Glomerular visceral epithelial cell (primary cell): ENCODE results near the gene FXYD1.
A peak's percentile ranks its signal among the peaks of the same experiment; 100 is the strongest.

Experiments
- DNase-seq: peaks from one replicate; pipeline ENCODE4 v3.0.0-alpha.2; 2016; ENCODE audit errors: extremely low spot score

FXYD1 gene

GRCh38 chr19:35107545-35107944 is 31.1 kb upstream of the FXYD1 start:
- DNase-seq: no peak

- no peak for DNase-seq
These were observed 29.9 kb upstream of the FXYD1 start for GRCh38 chr19:35108730-35109129.

GRCh38 chr19:35109395-35110112 is 29.1 kb upstream of the FXYD1 start:
- DNase-seq: no peak

GRCh38 chr19:35110974-35111373 is 27.6 kb upstream of the FXYD1 start:
- DNase-seq: no peak

GRCh38 chr19:35112995-35113688 is 25.5 kb upstream of the FXYD1 start:
- no peak for DNase-seq

- peak; percentile 61 for DNase-seq
These were observed 24.1 kb upstream of the FXYD1 start for GRCh38 chr19:35114353-35115176.

- DNase-seq: no peak
These were observed 23.3 kb upstream of the FXYD1 start, which contains the start of gene FXYD3 for GRCh38 chr19:35115177-35115951. Gene FXYD3 (plus strand): TSS chr19:35115823. CDS start chr19:35119377, 3,554 bp downstream.

- no peak for DNase-seq
These were observed 22.4 kb upstream of the FXYD1 start for GRCh38 chr19:35116072-35116801.

- DNase-seq: no peak
These were observed 21.5 kb upstream of the FXYD1 start for GRCh38 chr19:35117116-35117515.

- DNase-seq: no peak
These were observed 20.8 kb upstream of the FXYD1 start for GRCh38 chr19:35117799-35118198.

- no peak for DNase-seq
These were observed 20.2 kb upstream of the FXYD1 start for GRCh38 chr19:35118268-35119020.

GRCh38 chr19:35119091-35119490 is 19.5 kb upstream of the FXYD1 start:
- no peak for DNase-seq

- DNase-seq: no peak
These were observed 19.0 kb upstream of the FXYD1 start for GRCh38 chr19:35119578-35120155.

- peak; percentile 42 for DNase-seq
These were observed 18.1 kb upstream of the FXYD1 start for GRCh38 chr19:35120492-35120891.

GRCh38 chr19:35120898-35121297 is 17.7 kb upstream of the FXYD1 start:
- no peak for DNase-seq

- no peak for DNase-seq
These were observed 15.7 kb upstream of the FXYD1 start for GRCh38 chr19:35122687-35123551.

- DNase-seq: no peak
These were observed 15.1 kb upstream of the FXYD1 start for GRCh38 chr19:35123573-35123972.

GRCh38 chr19:35124098-35125060 is 14.2 kb upstream of the FXYD1 start:
- DNase-seq: peak; percentile 94
